K562 (cell line): ENCODE measurements around the gene FTO. TPM values are rescaled to one million over a fixed set of nuclear protein-coding genes. Genes with fewer than 3 reads are reported as not detected.

Source experiments
- ATAC-seq: fragments of 200-7000 bp; cut with Tn5 transposase; 3 replicates; pipeline ENCODE4 v1.9.1; 2020; ENCODE audit warnings: moderate library complexity
- BruUV-seq: library from RNA; stranded (reverse); fragments of 400-500 nt; replicated peaks from 2 replicates; lab custom pipeline; 2021; lab: Mats Ljungman, UMichigan
- CTCF ChIA-PET: fragments of 300-600 bp; formaldehyde crosslinking; extraction: SDS; loops from one replicate; lab custom pipeline; 2021; ENCODE audit warnings: low intra/inter-chr PET ratio; lab: Yijun Ruan, JAX
- POLR2A ChIA-PET: fragments of 300-600, 350-650 bp; sonication (Branson Sonifier 250); formaldehyde crosslinking; extraction: SDS; loops from one replicate; lab custom pipeline; 2021; ENCODE audit warnings: antibody characterized with exemption, inconsistent platforms; lab: Yijun Ruan, JAX
- DNase-seq, 4 experiments: peaks; one replicate each; pipeline versions ENCODE4 v3.0.0 to v3.0.0-alpha.2; 2011 to 2018; ENCODE audit warnings: low spot score in 3 of 4, mixed read lengths in 3 of 4; ENCODE audit errors: extremely low read depth in 1 of 4
- FAIRE-seq: peaks from 2 replicates; lab custom pipeline; 2011; peaks lifted over from hg19 to GRCh38; lab: Jason Lieb, UNC
- H2AFZ ChIP-seq: 2 replicates; pipeline ENCODE4 v1.6.0; 2011; ENCODE audit warnings: low read depth, low read length, control low read depth, inconsistent platforms
- H3K27ac ChIP-seq: fragments of 200-600 bp; 3 replicates; pipeline ENCODE4 v1.8.0; 2011; ENCODE audit warnings: low read depth, mild to moderate bottlenecking, control low read depth, inconsistent platforms, low read length, moderate library complexity, mixed read lengths; ENCODE audit errors: extremely low read depth
- H3K27me3 ChIP-seq, 2 experiments: fragments of 300-600 bp in 1 of 2; 2 replicates in 1 of 2; 3 replicates in 1 of 2; pipeline versions ENCODE4 v1.6.0 to v1.8.0; 2011; ENCODE audit warnings: inconsistent platforms in 2 of 2, low read length in 2 of 2, mild to moderate bottlenecking in 1 of 2, mixed read lengths in 1 of 2, moderate library complexity in 1 of 2; ENCODE audit not compliant: control insufficient read depth in 2 of 2, insufficient read depth in 2 of 2
- H3K36me3 ChIP-seq: fragments of 300-600 bp; 3 replicates; pipeline ENCODE4 v1.8.0; 2011; ENCODE audit warnings: mild to moderate bottlenecking, low read length, inconsistent platforms; ENCODE audit not compliant: control insufficient read depth, insufficient read depth
- H3K4me1 ChIP-seq, 2 experiments: fragments of 200-600 bp in 1 of 2; replicated peaks in 1 of 2; 2 replicates in 1 of 2; 3 replicates in 1 of 2; pipeline versions ENCODE4 v1.5.1 to v1.8.0; 2011; ENCODE audit warnings: inconsistent platforms in 2 of 2, low read length in 2 of 2, mild to moderate bottlenecking in 1 of 2, mixed read lengths in 1 of 2, moderate library complexity in 1 of 2; ENCODE audit not compliant: control insufficient read depth in 2 of 2, insufficient read depth in 2 of 2
- H3K4me2 ChIP-seq: 2 replicates; pipeline ENCODE4 v1.6.1; 2011; ENCODE audit warnings: low read length, control low read depth, inconsistent platforms, mixed read lengths; ENCODE audit not compliant: insufficient read depth
- H3K4me3 ChIP-seq: fragments of 200-600 bp; sonication (generic), shearing (Covaris generic); 2 replicates; pipeline ENCODE4 v1.5.1; 2016; ENCODE audit warnings: control low read depth, inconsistent platforms
- H3K79me2 ChIP-seq: fragments of 200-600 bp; 3 replicates; pipeline ENCODE4 v1.8.0; 2011; ENCODE audit warnings: low read length, inconsistent platforms; ENCODE audit not compliant: control insufficient read depth, insufficient read depth
- H3K9ac ChIP-seq, 2 experiments: 2 replicates each; pipeline versions ENCODE4 v1.6.0 to v1.6.1; 2011; ENCODE audit warnings: low read depth in 2 of 2, low read length in 2 of 2, control low read depth in 1 of 2, inconsistent platforms in 1 of 2, mild to moderate bottlenecking in 1 of 2, mixed read lengths in 1 of 2; ENCODE audit not compliant: insufficient read depth in 1 of 2
- H3K9me1 ChIP-seq: one replicate; pipeline ENCODE4 v1.6.0; 2011; ENCODE audit warnings: inconsistent platforms, mild to moderate bottlenecking, low read length, moderate library complexity; ENCODE audit not compliant: control insufficient read depth, insufficient read depth
- H3K9me3 ChIP-seq: replicated peaks from 2 replicates; pipeline ENCODE4 v1.5.1; 2011; ENCODE audit warnings: low read depth, low read length, inconsistent platforms; ENCODE audit not compliant: control insufficient read depth, insufficient read depth
- H4K20me1 ChIP-seq: replicated peaks from 2 replicates; pipeline ENCODE4 v1.6.1; 2011; ENCODE audit warnings: low read length, inconsistent platforms, mixed read lengths; ENCODE audit not compliant: control insufficient read depth, insufficient read depth
- BCOR ChIP-seq: fragments of 450-650 bp; IDR thresholded peaks from 2 replicates; pipeline ENCODE4 v1.6.1; 2016
- ETS2 ChIP-seq: IDR thresholded peaks from 2 replicates; pipeline ENCODE4 v1.6.1; 2016; ENCODE audit warnings: borderline replicate concordance, missing genetic modification characterization, mild to moderate bottlenecking, moderate library complexity, missing compliant biosample characterization; ENCODE audit not compliant: poor library complexity, severe bottlenecking
- FOXP1 ChIP-seq: sonication (generic); formaldehyde crosslinking; IDR thresholded peaks from 2 replicates; pipeline ENCODE4 v1.8.0; 2022; ENCODE audit warnings: mild to moderate bottlenecking, missing genetic modification reagents
- GATAD2B ChIP-seq: fragments of 450-650 bp; IDR thresholded peaks from 2 replicates; pipeline ENCODE4 v1.6.1; 2017; ENCODE audit warnings: mild to moderate bottlenecking, borderline replicate concordance
- HBP1 ChIP-seq: fragments of 450-650 bp; formaldehyde crosslinking; IDR thresholded peaks from 2 replicates; pipeline ENCODE4 v1.4.0; 2022; ENCODE audit warnings: missing genetic modification characterization
- IRF1 ChIP-seq: sonication (generic); formaldehyde crosslinking; IDR thresholded peaks from 2 replicates; pipeline ENCODE4 v1.8.0; 2022; ENCODE audit warnings: missing genetic modification reagents, mild to moderate bottlenecking, borderline replicate concordance
- ZBTB11 ChIP-seq, 3 experiments: fragments of 200-800 bp in 1 of 3; fragments of 250-450 bp in 1 of 3; fragments of 450-650 bp in 1 of 3; sonication (Bioruptor Pico) in 1 of 3; sonication (Bioruptor generic) in 1 of 3; formaldehyde crosslinking in 1 of 3; IDR thresholded peaks; 2 replicates each; pipeline versions ENCODE4 v1.6.1 to v1.8.0; 2016 to 2022; ENCODE audit warnings: mild to moderate bottlenecking in 2 of 3, missing genetic modification characterization in 2 of 3, missing compliant biosample characterization in 1 of 3, moderate library complexity in 1 of 3
- ZNF639 ChIP-seq, 2 experiments: fragments of 200-800 bp in 1 of 2; sonication (Bioruptor generic) in 1 of 2; sonication (generic) in 1 of 2; formaldehyde crosslinking in 1 of 2; IDR thresholded peaks in 1 of 2; conservative IDR thresholded peaks in 1 of 2; 2 replicates each; pipeline versions ENCODE4 v1.5.0 to v1.6.1; 2016 to 2020; ENCODE audit warnings: missing compliant biosample characterization in 1 of 2, missing genetic modification characterization in 1 of 2, missing genetic modification reagents in 1 of 2
- WGBS: fragments of 100-300 bp; shearing (Covaris generic); methylation state at CpG from one replicate; pipeline ENCODE4 v1.1.6; 2016; ENCODE audit warnings: low coverage, mixed read lengths; ENCODE audit not compliant: insufficient coverage; ENCODE audit errors: missing lambda C conversion rate; 5-methylcytosine and 5-hydroxymethylcytosine counted together
- in situ Hi-C: fragments of 300-500 bp; cut with MboI; formaldehyde crosslinking; loops from 4 replicates; pipeline ENCODE4 v1.15.0; 2018; ENCODE audit warnings: inconsistent platforms, mixed read lengths
- intact Hi-C: fragments of 100-400 bp; cut with micrococcal nuclease; formaldehyde crosslinking; loops from 2 replicates; pipeline ENCODE4 v1.14.2; 2022
- polyA plus RNA-seq, 8 experiments: library from polyadenylated mRNA; depleted of rRNA in 4 of 8; stranded (reverse) in 5 of 8; unstranded in 3 of 8; fragments of >200 nt; fragmentation: Nextera tagmentation in 2 of 8; fragmentation: Illumina TruSeq in 1 of 8; extraction: Ambion mirVana in 2 of 8; extraction: Trizol in 1 of 8; gene quantifications; 2 replicates each; pipeline versions ENCODE4 v1.2.1 to v1.2.3, GENCODE V29; 2011 to 2014; ENCODE audit warnings: inconsistent platforms in 1 of 8, missing spikeins in 1 of 8
- total RNA-seq, 7 experiments: library from RNA; depleted of rRNA in 6 of 7; stranded (reverse); fragments of >200 nt in 6 of 7; fragmentation: Illumina TruSeq in 2 of 7; extraction: Trizol in 2 of 7; gene quantifications; 2 replicates each; pipeline versions ENCODE4 v1.2.1 to v1.2.3, GENCODE V29; 2011 to 2021; ENCODE audit warnings: low replicate concordance in 1 of 7

The FTO gene
- total and polyA plus RNA-seq, 9 of the 15 experiments (the other 6 are each of a cell fraction or from before 2014, with no cell fraction given): 11.3 to 27.7 (median 25.5) TPM

GRCh38 chr16:53926209-53926608, 222.3 kb downstream of the FTO start:
- 3% methylated on average over 4 of the region's 4 CpGs for WGBS
- H3K4me2 ChIP-seq: no peak overlapping the region

More at GRCh38 chr16:53926209-53926608, 222.3 kb downstream of the FTO start:
- H3K9me3 ChIP-seq: no peaks in the 10 kb centered on the region
- DNase-seq (no peak), FAIRE-seq (peak; percentile 23), ATAC-seq (no peak)
- H3K79me2 ChIP-seq: no peaks in the 10 kb centered on the region
- POLR2A ChIA-PET: no interaction called here
- no peak overlapping the region for H3K27ac ChIP-seq
- BruUV-seq: no TSS peak
- no peak overlapping the region for H2AFZ ChIP-seq
- H3K36me3 ChIP-seq: no peaks in the 10 kb centered on the region
- H3K27me3 ChIP-seq: no peaks in the 10 kb centered on the region; a peak in 2 of 5 replicates
- no peaks in the 10 kb centered on the region for H3K9me1 ChIP-seq
- intact Hi-C loops (no loop called here), in situ Hi-C loops (loop anchor here (25.0 kb wide), 1 partner anchor 1086 kb away; no protein-coding TSS in a partner anchor)
- H3K4me1 ChIP-seq: no peaks in the 10 kb centered on the region; a peak in 2 of 5 replicates
- no peak overlapping the region for H3K9ac ChIP-seq
- H4K20me1 ChIP-seq: no peaks in the 10 kb centered on the region
- TF ChIP-seq BCOR (no peak), FOXP1 (CRISPR knock-in tag) (no peak), IRF1 (CRISPR knock-in tag) (no peak), ETS2 (tag) (no peak), HBP1 (CRISPR knock-in tag) (no peak), GATAD2B (no peak), ZBTB11 (CRISPR knock-in tag; IDR thresholded peaks at IDR 0.05) (no peak), ZNF639 (CRISPR knock-in tag; conservative IDR thresholded peaks at IDR 0.05 in 1 of 2, IDR thresholded peaks at IDR 0.05 in 1 of 2) (no peak)
- CTCF ChIA-PET: no interaction called here
- no peak overlapping the region for H3K4me3 ChIP-seq
